HG02981 (cell line): ENCODE measurements around the gene NXT1.
A peak's percentile ranks its signal among the peaks of the same experiment; 100 is the strongest.

Experiments used
- ATAC-seq: cut with Tn5 transposase; IDR thresholded peaks from one replicate; pipeline ENCODE4 v1.9.1; 2021; ENCODE audit warnings: mild to moderate bottlenecking, moderate library complexity; ENCODE audit not compliant: unreplicated experiment

NXT1 gene

DNA sequence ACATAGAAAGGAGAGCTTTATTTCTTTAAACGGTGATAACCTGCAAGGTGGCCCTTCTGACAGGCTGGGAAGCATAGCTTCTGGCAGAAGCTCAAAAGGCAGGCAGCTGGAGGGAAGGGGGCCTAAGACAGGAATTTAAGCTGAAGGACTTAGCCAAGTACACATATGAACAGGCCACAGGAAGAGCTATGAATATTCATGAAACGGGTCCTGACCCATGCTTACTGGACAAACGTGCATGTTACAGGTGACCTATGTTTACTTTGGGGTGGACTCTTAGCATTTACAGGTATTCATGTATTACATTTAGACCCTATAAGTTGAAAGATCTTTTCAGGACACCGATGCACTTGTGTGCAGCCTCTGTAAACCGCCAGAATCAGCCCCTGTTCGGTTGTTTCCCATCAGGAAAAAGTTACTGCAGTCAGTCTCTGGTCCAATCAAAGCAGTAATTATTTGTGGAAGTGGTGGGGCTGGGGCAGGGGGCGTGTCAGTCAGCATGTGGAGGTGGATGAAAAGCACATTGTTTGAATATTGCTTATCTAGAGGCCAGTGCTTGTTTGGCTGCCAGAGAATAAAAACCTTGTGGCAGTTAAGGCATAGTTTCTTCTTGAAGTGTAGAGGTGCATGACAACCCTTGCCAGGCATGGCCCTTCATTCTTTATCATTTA lies 8.5 kb downstream of the NXT1 start:
- no peak for ATAC-seq

DNA sequence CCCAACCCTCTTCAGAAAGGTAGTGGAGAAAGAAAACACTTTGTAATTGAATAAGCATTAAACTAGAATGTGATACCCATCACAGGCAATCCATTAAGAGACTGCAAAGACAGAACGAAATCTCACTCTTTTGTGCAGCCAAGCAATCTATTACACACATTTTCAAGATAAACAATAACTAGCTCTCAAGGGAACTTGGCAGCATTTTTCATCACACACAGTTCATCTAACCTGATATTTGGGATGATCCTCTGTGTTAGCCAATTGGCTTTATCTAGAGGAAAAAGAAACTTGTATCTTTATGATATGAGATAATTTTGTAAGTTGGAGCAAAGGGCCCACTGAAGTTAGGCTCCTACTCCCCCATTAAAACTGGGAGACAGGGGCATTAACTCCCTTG lies 9.9 kb downstream of the NXT1 start:
- no peak for ATAC-seq

DNA sequence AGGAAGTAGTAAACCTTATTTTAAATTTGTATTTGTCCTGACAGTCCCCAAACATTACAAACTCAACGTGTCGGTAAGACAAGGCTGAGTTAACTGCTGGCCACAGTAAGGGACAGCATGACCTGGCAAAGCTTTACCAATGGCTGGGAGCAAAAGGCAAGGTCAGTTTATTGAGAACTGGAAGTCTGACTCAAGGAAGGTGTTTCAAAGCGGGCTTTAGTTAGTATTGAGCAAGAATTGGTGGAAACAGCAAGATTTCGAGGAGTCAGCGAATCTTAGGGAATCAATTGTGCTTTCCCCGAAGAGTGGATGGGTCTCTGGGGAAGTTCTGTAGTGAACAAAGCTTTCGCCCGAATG lies 10.5 kb downstream of the NXT1 start:
- ATAC-seq, result no peak

DNA sequence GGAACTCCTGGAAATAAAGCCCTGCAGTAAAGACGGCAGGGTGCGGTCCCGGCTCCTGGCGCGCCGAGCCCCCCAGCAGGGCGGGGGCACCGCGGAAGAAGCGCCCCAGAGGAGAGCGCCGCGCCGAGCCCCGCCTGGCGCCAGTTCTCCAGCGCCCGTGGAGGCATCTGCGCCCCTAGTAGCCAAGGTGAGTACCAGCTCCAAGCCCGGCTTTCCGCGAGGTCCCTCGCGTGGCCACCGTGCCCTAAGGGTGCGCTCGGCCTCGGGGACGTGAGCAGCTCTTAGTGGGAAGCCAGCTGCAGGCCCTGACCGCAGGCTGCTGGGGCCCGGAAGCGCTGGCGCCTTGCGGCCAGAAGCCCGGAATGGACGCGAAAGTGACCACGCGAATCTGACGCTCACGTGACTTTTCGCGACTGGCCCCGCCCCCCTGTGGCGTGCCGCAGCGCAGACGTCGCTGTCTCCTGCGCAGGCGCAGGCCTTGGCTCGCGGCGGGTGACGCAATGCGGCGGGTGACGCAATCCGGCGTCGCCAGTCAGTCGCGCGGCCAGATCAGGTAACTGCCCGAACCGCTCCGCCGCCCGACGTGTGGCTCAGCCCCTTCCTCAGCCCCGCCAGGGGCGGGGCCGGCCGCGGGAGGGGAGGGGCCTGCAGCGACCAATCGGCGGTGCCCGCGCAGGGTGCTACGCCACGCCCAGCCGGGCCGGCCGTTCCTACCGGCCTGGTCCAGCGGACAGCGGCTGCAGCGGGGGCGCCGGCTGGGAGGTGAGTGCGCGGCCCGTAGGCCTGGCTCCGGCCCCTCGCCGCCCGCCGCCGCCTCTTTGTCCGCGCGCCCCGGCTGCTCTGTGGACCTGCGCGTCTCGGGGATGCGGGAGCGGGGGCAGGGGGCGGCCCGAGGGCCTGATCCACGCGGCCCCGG lies 11.1 kb downstream of the NXT1 start, which contains the start of gene GZF1:
GZF1 (plus strand) TSS at position 707 of the 916 bp plus-strand sequence. CDS start 2,202 bp downstream, outside the sequence.
- ATAC-seq, result peak; percentile 66

DNA sequence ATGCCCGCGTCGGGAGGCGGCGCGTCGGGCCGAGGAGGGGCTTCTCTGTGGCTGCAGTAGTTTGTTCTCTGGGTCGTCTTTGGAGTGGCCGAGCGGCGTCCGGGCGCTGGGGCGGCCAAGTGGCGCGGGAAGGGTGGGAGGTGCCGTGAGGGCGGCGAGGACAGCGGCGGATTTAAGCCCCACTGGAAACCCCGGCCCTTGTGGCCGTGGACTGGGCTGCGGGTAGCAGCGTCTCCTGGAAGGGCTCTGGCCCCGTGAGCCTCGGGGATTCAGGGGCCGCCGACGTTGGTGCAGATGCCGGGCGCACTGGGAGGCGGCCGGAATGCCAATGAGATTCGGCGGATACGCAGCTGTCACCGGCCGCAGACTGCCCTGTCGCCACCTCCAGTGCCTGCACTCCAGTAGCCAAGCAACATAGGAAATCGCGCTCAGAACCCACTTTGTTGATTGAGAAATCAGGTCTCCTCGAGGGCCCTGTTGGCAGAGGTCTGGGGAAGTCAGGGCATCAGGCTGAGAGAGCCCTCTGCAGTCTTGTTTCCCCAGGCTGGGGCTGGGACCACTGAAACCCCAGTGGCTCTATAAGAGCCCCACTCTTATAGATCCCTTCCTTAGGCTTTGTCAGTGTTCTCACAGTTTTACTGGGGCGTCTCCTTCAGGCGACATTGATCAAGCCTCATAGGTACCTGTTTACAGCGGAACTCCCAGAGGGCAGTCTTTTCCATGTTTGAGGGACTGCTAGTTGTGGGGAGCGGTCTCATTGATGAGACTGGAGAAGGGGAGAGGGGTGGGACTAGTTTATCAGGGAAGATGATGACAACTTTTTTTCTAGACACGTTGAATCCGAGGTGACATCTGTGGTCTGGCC lies 12.0 kb downstream of the NXT1 start:
- peak; percentile 2 for ATAC-seq

DNA sequence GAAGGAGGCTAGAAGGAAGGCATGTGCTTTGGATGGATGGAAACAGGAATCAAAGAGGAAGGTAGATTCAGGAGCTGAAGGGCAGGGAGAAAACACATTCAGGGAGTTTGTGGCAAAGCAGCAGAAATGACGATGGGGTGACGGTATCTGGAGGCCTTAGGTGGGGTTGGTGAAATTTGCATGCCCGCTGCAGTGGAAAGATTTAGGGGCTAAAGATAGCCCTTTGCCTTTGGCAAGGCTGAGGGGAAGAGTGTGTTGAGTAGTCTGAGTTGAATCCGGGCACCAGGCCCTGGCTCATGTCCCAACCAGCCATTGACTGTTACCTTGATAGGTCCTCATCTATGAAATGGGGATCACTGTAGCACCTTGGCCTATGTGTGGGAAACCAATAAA lies 12.7 kb downstream of the NXT1 start:
- ATAC-seq, result no peak

DNA sequence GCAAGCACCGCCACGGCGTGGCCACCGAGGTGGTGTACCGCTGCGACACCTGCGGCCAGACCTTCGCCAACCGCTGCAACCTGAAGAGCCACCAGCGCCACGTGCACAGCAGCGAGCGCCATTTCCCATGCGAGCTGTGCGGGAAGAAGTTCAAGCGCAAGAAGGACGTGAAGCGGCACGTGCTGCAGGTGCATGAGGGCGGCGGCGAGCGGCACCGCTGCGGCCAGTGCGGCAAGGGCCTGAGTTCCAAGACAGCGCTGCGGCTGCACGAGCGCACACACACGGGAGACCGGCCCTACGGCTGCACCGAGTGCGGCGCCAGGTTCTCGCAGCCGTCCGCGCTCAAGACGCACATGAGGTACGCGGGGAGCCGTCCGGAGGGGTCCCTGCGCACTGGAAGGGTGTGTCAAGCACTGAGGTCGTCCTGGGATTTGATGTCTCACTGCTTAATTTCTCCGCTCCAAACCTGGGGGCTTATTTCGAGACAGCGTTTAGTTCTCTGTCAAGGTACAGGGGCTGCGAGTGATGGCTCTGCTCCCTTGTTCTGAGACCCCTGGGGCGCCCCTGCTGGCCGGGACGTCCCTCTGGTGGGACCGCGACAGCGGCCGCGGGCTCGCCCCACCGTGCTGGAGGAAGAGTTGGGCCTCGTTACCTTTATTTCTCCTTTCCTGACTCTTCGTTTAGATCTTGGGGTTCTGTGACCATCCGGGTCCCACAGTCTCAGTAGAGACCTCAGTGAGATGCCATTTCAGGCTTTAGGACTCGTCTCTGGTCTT lies 15.0 kb downstream of the NXT1 start:
- ATAC-seq, result no peak

- no peak for ATAC-seq
These were observed 15.8 kb downstream of the NXT1 start for GRCh38 chr20:23366384-23366783.

- ATAC-seq, result no peak
These were observed 17.2 kb downstream of the NXT1 start for GRCh38 chr20:23367770-23368169.

DNA sequence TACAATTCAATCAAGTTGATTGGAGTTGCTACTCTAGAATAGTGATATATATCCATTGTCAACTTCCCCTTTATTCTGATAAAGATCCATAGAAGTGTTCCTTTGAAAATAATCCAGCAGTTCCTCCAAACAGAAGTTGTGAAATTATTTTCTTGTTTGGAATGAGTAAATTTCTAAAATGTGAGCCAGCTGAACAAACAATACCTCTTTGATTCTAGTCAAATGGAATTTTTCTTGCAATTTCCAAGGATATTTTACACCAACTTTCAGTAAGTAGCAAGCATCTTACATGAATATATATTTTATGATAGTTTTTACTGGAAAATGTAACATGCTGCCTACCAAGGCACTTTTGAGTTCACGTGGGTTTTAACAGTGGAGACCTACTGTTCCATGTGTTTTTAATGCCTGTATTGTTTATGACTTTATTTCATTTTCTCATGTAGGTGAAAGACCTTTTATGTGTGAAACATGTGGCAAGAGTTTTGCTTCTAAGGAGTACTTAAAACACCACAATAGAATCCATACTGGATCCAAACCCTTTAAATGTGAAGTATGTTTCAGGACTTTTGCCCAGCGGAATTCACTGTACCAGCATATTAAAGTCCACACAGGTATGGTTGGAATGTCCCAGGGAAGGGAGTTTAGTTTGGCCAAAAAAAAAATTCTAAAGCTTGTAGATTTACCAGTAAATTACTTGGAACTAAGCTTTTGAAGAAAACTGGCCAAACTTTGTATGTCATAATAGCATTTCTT lies 17.9 kb downstream of the NXT1 start:
- ATAC-seq, result no peak

DNA sequence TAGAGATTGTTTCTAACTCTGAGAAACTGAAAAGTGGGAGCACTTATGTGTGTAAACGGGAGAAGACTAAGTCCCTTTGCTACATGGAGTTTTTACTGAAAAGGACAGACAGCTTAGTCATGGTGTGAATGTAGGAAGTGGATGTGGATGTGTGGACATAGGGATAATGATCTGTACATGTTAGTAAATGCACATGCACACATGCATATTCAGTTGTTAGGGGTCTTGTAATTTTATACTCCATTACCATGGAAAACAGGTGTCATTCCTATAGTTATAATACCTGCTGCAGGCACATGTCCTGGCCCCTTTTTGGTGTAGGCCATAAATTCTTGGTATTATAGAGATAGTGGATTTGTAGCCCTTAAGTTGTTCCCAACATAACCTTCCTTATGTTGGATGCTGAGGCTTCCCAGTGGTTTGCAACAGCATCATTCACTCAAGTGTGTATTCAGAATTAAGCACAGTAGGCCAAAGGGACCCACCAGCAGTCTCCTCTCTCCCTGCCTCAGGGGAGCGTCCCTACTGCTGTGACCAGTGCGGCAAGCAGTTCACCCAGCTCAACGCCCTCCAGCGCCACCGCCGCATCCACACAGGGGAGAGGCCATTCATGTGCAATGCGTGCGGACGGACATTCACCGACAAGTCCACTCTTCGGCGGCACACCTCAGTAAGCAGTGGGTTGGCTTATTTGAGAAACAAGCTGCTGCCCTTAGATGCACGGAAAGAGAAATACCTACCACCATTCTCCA lies 18.7 kb downstream of the NXT1 start:
- ATAC-seq, result no peak

DNA sequence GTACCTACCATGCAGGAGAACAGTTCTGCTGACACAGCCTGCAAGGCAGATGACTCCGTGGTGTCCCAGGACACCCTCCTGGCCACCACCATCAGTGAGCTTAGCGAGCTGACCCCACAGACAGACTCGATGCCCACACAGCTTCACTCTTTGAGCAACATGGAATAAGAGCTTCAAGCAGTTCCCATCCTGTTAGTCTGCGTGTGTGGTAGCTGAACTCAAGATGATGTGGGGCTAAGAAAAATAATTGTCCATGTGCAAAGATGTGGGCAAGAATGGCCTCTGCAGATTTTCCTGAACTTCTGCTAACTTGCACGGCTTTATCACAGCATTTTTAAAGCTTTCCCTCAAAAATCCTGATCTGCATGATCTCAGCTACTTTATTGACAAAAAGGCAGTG lies 19.7 kb downstream of the NXT1 start:
- ATAC-seq, result no peak

DNA sequence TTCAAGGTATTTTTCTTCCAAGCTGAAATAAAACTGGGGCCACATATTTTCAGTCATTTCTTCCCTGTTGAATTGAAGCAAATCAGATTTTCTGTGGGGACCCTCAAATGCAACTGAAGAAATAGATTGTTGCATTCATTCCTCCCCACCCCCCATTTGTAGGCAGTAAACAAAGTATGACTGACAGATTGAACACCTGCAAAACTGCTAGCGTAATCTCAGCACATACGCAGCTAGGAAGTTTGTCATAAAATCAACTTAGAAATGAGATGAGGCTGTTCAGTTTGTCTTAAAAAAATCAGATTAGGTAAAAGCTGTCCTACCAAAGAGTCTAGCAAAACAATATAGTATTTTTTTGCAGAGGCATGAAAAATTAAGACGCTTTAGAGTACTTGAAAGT lies 20.3 kb downstream of the NXT1 start:
- no peak for ATAC-seq

GRCh38 chr20:23371496-23371895 lies 20.9 kb downstream of the NXT1 start:
- no peak for ATAC-seq

DNA sequence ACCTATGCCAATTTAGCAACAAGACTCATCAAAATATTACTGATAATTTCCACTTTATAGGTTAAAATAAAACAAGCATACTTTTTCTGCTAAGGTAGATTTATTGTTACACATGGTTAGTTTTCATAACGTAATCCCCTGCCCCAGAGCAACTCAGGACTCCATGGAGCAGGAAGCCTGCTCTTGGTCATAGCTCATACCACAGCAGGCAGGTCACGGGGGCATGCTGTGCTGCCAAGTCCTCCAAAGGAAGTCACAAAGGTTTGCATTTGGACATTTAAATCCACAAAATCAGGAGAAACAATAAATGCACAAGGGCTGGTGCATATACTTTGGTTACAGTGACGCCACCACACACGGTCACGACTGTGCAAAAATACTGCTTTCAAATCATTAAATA lies 23.9 kb downstream of the NXT1 start:
- ATAC-seq, result no peak

DNA sequence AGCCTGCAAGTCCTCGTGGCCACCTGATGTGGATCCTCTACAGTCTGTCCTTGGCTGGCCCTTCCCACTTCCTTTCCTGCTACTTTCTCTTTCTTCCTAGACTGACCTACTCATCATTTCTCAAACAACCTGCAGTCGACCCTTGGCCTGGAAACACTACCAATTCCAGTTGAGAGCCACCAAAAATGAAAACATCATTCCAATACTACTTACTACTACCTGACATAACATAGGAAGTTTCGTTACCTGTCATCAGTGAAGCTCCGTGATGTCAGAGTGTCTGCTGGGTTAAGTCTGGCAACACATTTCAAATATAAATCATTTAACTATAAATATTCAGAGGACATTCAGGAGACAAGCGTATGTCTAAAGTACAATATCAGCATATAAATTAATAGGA lies 25.2 kb downstream of the NXT1 start:
- ATAC-seq, result no peak

DNA sequence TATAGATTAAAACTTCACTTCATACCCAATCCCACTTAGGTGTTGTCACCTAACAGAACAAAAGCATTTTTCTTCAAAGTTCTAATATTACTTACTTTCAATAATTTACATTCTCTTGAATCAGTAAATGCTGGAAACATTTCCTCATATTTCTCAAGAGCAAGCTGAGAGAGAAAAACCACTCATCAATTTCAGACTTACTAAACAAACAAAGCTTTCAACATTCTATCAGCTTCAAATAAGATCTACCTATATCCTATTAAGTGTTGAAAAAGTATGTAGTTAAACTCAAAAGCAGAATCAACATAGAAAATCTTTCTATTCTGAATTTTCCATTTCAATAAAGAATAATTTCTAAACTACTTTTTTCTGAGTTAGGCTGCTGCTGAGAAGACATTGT lies 29.2 kb downstream of the NXT1 start:
- ATAC-seq, result no peak

- no peak for ATAC-seq
These were observed 31.3 kb downstream of the NXT1 start for GRCh38 chr20:23381876-23382275.
